GM23248 (cell line): ENCODE measurements around the gene SLIT3.

Source experiments
- EZH2 ChIP-seq: fragments of 200-600 bp; sonication (generic); IDR thresholded peaks from 2 replicates; pipeline ENCODE4 v1.6.1; 2018; ENCODE audit warnings: antibody characterized with exemption, mild to moderate bottlenecking; ENCODE audit not compliant: insufficient read depth, poor library complexity, severe bottlenecking
- EZH2phosphoT487 ChIP-seq: fragments of 200-600 bp; sonication (generic); IDR thresholded peaks from 2 replicates; pipeline ENCODE4 v1.6.1; 2018; ENCODE audit warnings: antibody characterized with exemption, moderate library complexity, mild to moderate bottlenecking, low read depth; ENCODE audit not compliant: insufficient read depth

GRCh38 chr5:169099801-169100734 is 200.9 kb downstream of the SLIT3 start:
- TF ChIP-seq EZH2 (no peak), EZH2phosphoT487 (no peak)
